Body of pancreas (tissue), 4 donors: ENCODE results near the gene CCDC73.

Experiments used
- POLR2A ChIP-seq, 3 donors: fragments of 450-650 bp; IDR thresholded peaks; one replicate each; pipeline ENCODE4 v1.6.1; 2016; ENCODE audit warnings: antibody characterized with exemption in 3 of 3, mild to moderate bottlenecking in 2 of 3
- TF ChIP-seq, protein P1 (sequence below), 7 experiments: fragments of 450-650 bp in 4 of 7; fragments of 200-600 bp in 3 of 7; sonication (generic) in 3 of 7; IDR thresholded peaks; one replicate each; pipeline ENCODE4 v1.5.1; 2016 to 2019; ENCODE audit warnings: antibody characterized with exemption in 7 of 7

DNA sequence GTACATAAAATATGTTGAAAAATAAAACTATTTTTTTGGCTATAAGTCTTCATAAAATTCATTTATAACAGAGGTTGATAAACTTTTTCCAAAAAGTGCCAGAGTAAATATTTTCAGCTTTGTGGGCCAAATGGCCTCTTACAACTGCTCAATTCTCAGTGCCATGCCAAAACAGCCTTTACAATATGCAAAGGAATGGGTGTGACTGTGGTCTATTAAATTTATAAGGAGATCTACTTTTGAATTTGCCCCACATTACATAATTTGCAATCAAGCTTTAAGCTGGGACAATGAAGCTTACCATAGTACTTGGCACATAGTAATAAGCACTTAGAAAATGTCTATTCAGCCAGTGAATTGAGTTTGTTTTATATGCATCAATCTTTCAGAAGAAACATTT is 188.2 kb downstream of the CCDC73 start:
- TF ChIP-seq, protein P1, sequence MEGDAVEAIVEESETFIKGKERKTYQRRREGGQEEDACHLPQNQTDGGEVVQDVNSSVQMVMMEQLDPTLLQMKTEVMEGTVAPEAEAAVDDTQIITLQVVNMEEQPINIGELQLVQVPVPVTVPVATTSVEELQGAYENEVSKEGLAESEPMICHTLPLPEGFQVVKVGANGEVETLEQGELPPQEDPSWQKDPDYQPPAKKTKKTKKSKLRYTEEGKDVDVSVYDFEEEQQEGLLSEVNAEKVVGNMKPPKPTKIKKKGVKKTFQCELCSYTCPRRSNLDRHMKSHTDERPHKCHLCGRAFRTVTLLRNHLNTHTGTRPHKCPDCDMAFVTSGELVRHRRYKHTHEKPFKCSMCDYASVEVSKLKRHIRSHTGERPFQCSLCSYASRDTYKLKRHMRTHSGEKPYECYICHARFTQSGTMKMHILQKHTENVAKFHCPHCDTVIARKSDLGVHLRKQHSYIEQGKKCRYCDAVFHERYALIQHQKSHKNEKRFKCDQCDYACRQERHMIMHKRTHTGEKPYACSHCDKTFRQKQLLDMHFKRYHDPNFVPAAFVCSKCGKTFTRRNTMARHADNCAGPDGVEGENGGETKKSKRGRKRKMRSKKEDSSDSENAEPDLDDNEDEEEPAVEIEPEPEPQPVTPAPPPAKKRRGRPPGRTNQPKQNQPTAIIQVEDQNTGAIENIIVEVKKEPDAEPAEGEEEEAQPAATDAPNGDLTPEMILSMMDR (IDR thresholded peaks at IDR 0.05) = no peak
- TF ChIP-seq POLR2A (IDR thresholded peaks at IDR 0.05) = no peak
